ENCODE results near the gene ATOH7. TPM values are rescaled to one million over a fixed set of nuclear protein-coding genes. Genes with fewer than 3 reads are reported as not detected.

Gene ATOH7
- total RNA-seq, 1 experiment from 2014 or later: 1.1 TPM

- CTCF ChIA-PET: no interaction called here
Observed at GRCh38 chr10:68238371-68238770, 6.5 kb upstream of the ATOH7 start.

GRCh38 chr10:68237173-68237572 lies 5.3 kb upstream of the ATOH7 start:
- Histone ChIP-seq H2AFZ (ENCODE audit: low read length) (no peak overlapping the region), H3K9me2 (replicated peaks; ENCODE audit: low read length) (no peaks in the 10 kb centered on the region), H3K36me3 (ENCODE audit: low read depth, low read length) (no peaks in the 10 kb centered on the region), H3K9me3 (ENCODE audit: low read length) (no peaks in the 10 kb centered on the region), H3K9ac (ENCODE audit: low read length) (no peak overlapping the region), H3K4me1 (ENCODE audit: insufficient read depth, low read length) (peaks cover 6% of the 10 kb centered on the region), H4K20me1 (ENCODE audit: low read length) (no peaks in the 10 kb centered on the region), H3K27ac (ENCODE audit: low read length) (no peak overlapping the region), H3K4me2 (ENCODE audit: low read length) (no peak overlapping the region), H3K4me3 (ENCODE audit: low read length) (no peak overlapping the region), H3K79me2 (ENCODE audit: low read length) (no peaks in the 10 kb centered on the region), H3F3A (ENCODE audit: low read length, unreplicated experiment) (no peaks in the 10 kb centered on the region), H3K27me3 (ENCODE audit: low read length) (no peaks in the 10 kb centered on the region)
- BruUV-seq (replicated peaks): no TSS peak
- TF ChIP-seq EZH2 (IDR thresholded peaks at IDR 0.05; ENCODE audit: low read length, unreplicated experiment): no peak
- TF ChIP-seq CTCF (conservative IDR thresholded peaks at IDR 0.05; ENCODE audit: low read depth, low read length): no peak
- DNase-seq (no peak), ATAC-seq (no peak)
- POLR2A ChIA-PET (ENCODE audit: unreplicated experiment): no interaction called here
- CTCF ChIA-PET: interaction anchor here (0.6 kb wide), 1 partner anchor 111 kb away, joined by 3 read pairs; no protein-coding TSS in a partner anchor
- intact Hi-C loops (cut with micrococcal nuclease): no loop called here

More at GRCh38 chr10:68238371-68238770, 6.5 kb upstream of the ATOH7 start:
- no peak overlapping the region for H2AFZ ChIP-seq (ENCODE audit: low read length)
- intact Hi-C loops (cut with micrococcal nuclease): no loop called here
- H3K36me3 ChIP-seq (ENCODE audit: low read depth, low read length): no peaks in the 10 kb centered on the region
- no peaks in the 10 kb centered on the region for H3K9me2 ChIP-seq (replicated peaks; ENCODE audit: low read length)
- ATAC-seq (no peak), DNase-seq (no peak)
- BruUV-seq (replicated peaks): no TSS peak
- TF ChIP-seq EZH2 (IDR thresholded peaks at IDR 0.05; ENCODE audit: low read length, unreplicated experiment): no peak
- TF ChIP-seq EZH2phosphoT487 (IDR thresholded peaks at IDR 0.05; ENCODE audit: borderline replicate concordance, low read length): no peak
- no peak for TF ChIP-seq CTCF (conservative IDR thresholded peaks at IDR 0.05; ENCODE audit: low read depth, low read length)
- POLR2A ChIA-PET (ENCODE audit: unreplicated experiment): no interaction called here
- H3K4me3 ChIP-seq (ENCODE audit: low read length): no peak overlapping the region
- H3K27me3 ChIP-seq (ENCODE audit: low read length): no peaks in the 10 kb centered on the region
- H3K4me1 ChIP-seq (ENCODE audit: insufficient read depth, low read length): peaks cover 6% of the 10 kb centered on the region
- H4K20me1 ChIP-seq (ENCODE audit: low read length): no peaks in the 10 kb centered on the region
- H3K4me2 ChIP-seq (ENCODE audit: low read length): no peak overlapping the region
- H3K79me2 ChIP-seq (ENCODE audit: low read length): no peaks in the 10 kb centered on the region
- no peaks in the 10 kb centered on the region for H3K9me3 ChIP-seq (ENCODE audit: low read length)
- no peak overlapping the region for H3K9ac ChIP-seq (ENCODE audit: low read length)
- no peaks in the 10 kb centered on the region for H3F3A ChIP-seq (ENCODE audit: low read length, unreplicated experiment)
- H3K27ac ChIP-seq (ENCODE audit: low read length): no peak overlapping the region

- BruUV-seq (replicated peaks): no TSS peak
- H3K4me2 ChIP-seq (ENCODE audit: low read length): no peak overlapping the region
- intact Hi-C loops (cut with micrococcal nuclease): no loop called here
- DNase-seq: no peak
- H3K4me3 ChIP-seq (ENCODE audit: low read length): no peak overlapping the region
- TF ChIP-seq EZH2phosphoT487 (IDR thresholded peaks at IDR 0.05; ENCODE audit: borderline replicate concordance, low read length) (no peak), EZH2 (IDR thresholded peaks at IDR 0.05; ENCODE audit: low read length, unreplicated experiment) (no peak)
- ATAC-seq: no peak
- H3K27ac ChIP-seq (ENCODE audit: low read length): no peak overlapping the region
- no peaks in the 10 kb centered on the region for H3K9me3 ChIP-seq (ENCODE audit: low read length)
- POLR2A ChIA-PET (ENCODE audit: unreplicated experiment): interaction anchor here (0.6 kb wide), 1 partner anchor 145 kb away, joined by 5 read pairs; no protein-coding TSS in a partner anchor
- no peaks in the 10 kb centered on the region for H3K79me2 ChIP-seq (ENCODE audit: low read length)
- H3K4me1 ChIP-seq (ENCODE audit: insufficient read depth, low read length): peaks cover 18% of the 10 kb centered on the region
- H2AFZ ChIP-seq (ENCODE audit: low read length): no peak overlapping the region
- H3K36me3 ChIP-seq (ENCODE audit: low read depth, low read length): no peaks in the 10 kb centered on the region
- H4K20me1 ChIP-seq (ENCODE audit: low read length): no peaks in the 10 kb centered on the region
- no peak overlapping the region for H3K9ac ChIP-seq (ENCODE audit: low read length)
- no peaks in the 10 kb centered on the region for H3K27me3 ChIP-seq (ENCODE audit: low read length)
- no peaks in the 10 kb centered on the region for H3K9me2 ChIP-seq (replicated peaks; ENCODE audit: low read length)
- CTCF ChIA-PET: interaction anchor here (0.5 to 1.1 kb wide), 2 partner anchors 19 to 23 kb away, joined by 3 to 7 read pairs; no protein-coding TSS in a partner anchor
- no peaks in the 10 kb centered on the region for H3F3A ChIP-seq (ENCODE audit: low read length, unreplicated experiment)
Observed at GRCh38 chr10:68235581-68235980, 3.7 kb upstream of the ATOH7 start.

All from PC-3 (cell line).